Upper lobe of left lung (tissue), 4 donors: ENCODE measurements around the gene BEST2.

Experiments
- POLR2A ChIP-seq, 4 donors: fragments of 450-650 bp; IDR thresholded peaks; one replicate each; pipeline ENCODE4 v1.5.1; 2016 to 2017; ENCODE audit warnings: antibody characterized with exemption in 4 of 4, mild to moderate bottlenecking in 2 of 4
- POLR2AphosphoS5 ChIP-seq, 2 donors: sonication (generic); formaldehyde crosslinking; IDR thresholded peaks; one replicate each; pipeline ENCODE4 v1.5.1; 2017; ENCODE audit warnings: antibody characterized with exemption in 2 of 2
- TF ChIP-seq, protein P1 (sequence below), 6 experiments: fragments of 450-650 bp in 4 of 6; fragments of 200-600 bp in 2 of 6; sonication (generic) in 2 of 6; IDR thresholded peaks; one replicate each; pipeline ENCODE4 v1.5.1; 2016 to 2019; ENCODE audit warnings: antibody characterized with exemption in 6 of 6

DNA sequence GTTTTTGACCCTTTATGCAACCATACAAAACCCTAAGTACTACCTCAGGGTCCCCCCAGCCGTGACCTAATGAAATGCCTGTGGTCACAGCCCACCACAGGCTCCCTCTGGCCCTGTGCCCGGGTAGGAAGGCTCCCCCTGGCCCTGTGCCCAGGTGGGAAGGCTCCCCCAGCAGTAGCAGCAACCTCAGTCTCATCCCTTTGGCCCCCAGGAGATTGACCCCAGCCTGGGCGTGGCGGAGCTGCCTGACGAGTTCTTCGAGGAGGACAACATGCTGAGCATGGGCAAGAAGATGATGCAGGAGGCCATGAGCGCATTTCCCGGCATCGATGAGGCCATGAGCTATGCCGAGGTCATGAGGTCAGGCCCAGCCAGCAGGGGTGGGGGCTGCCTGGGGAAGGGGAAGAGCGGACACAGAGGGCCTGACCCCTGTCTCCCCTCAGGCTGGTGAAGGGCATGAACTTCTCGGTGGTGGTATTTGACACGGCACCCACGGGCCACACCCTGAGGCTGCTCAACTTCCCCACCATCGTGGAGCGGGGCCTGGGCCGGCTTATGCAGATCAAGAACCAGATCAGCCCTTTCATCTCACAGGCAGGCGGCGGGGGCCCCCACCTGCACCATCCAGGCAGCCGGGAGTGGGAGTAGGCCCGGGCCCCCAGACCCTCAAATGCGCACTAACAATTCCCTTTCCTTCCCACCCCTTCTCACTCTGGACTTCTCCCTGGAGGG lies 6.3 kb upstream of the BEST2 start:
- no peak for TF ChIP-seq POLR2A (IDR thresholded peaks at IDR 0.05)
- TF ChIP-seq, protein P1, sequence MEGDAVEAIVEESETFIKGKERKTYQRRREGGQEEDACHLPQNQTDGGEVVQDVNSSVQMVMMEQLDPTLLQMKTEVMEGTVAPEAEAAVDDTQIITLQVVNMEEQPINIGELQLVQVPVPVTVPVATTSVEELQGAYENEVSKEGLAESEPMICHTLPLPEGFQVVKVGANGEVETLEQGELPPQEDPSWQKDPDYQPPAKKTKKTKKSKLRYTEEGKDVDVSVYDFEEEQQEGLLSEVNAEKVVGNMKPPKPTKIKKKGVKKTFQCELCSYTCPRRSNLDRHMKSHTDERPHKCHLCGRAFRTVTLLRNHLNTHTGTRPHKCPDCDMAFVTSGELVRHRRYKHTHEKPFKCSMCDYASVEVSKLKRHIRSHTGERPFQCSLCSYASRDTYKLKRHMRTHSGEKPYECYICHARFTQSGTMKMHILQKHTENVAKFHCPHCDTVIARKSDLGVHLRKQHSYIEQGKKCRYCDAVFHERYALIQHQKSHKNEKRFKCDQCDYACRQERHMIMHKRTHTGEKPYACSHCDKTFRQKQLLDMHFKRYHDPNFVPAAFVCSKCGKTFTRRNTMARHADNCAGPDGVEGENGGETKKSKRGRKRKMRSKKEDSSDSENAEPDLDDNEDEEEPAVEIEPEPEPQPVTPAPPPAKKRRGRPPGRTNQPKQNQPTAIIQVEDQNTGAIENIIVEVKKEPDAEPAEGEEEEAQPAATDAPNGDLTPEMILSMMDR (IDR thresholded peaks at IDR 0.05): no peak
- TF ChIP-seq POLR2AphosphoS5 (IDR thresholded peaks at IDR 0.05): no peak
